ENCODE results near the gene NFX1. TPM values are rescaled to one million over a fixed set of nuclear protein-coding genes. Genes with fewer than 3 reads are reported as not detected.

The NFX1 gene
- total RNA-seq, 1 donor from 2014 or later = 27.8 TPM

DNA sequence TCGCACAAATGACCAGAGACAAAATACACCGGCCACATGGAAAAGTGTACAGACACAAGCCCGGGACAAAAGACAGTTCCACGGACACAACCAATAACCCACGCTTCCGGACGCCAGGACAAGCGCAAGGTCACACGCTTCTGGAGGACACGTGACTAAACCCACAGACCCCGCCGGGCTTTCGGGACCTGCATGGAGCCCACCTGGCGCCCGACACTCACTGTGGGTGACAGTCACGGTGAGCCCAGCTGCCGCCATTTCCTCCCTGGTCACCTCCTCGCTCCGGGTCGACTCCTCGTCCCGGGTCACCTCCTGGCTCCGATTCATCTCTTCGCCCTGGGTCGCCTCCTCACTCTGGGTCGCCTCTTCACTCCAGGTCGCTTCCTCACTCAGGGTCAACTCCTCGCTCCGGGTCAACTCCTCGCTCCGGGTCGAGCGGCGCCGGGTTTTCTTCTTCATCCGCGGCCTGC is 26.3 kb upstream of the NFX1 start:
- Histone ChIP-seq H3K79me2 (ENCODE audit: insufficient read depth, low read length) (peaks cover 55% of the 10 kb centered on the region), H2AFZ (ENCODE audit: low read depth, low read length) (peak overlapping the region; percentile 95)
- TF ChIP-seq, protein P1, sequence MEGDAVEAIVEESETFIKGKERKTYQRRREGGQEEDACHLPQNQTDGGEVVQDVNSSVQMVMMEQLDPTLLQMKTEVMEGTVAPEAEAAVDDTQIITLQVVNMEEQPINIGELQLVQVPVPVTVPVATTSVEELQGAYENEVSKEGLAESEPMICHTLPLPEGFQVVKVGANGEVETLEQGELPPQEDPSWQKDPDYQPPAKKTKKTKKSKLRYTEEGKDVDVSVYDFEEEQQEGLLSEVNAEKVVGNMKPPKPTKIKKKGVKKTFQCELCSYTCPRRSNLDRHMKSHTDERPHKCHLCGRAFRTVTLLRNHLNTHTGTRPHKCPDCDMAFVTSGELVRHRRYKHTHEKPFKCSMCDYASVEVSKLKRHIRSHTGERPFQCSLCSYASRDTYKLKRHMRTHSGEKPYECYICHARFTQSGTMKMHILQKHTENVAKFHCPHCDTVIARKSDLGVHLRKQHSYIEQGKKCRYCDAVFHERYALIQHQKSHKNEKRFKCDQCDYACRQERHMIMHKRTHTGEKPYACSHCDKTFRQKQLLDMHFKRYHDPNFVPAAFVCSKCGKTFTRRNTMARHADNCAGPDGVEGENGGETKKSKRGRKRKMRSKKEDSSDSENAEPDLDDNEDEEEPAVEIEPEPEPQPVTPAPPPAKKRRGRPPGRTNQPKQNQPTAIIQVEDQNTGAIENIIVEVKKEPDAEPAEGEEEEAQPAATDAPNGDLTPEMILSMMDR (IDR thresholded peaks at IDR 0.05; ENCODE audit: insufficient read depth, low read depth, low read length) = no peak
- TF ChIP-seq EZH2 (IDR thresholded peaks at IDR 0.05; ENCODE audit: insufficient read depth, low read length) = no peak

DNA sequence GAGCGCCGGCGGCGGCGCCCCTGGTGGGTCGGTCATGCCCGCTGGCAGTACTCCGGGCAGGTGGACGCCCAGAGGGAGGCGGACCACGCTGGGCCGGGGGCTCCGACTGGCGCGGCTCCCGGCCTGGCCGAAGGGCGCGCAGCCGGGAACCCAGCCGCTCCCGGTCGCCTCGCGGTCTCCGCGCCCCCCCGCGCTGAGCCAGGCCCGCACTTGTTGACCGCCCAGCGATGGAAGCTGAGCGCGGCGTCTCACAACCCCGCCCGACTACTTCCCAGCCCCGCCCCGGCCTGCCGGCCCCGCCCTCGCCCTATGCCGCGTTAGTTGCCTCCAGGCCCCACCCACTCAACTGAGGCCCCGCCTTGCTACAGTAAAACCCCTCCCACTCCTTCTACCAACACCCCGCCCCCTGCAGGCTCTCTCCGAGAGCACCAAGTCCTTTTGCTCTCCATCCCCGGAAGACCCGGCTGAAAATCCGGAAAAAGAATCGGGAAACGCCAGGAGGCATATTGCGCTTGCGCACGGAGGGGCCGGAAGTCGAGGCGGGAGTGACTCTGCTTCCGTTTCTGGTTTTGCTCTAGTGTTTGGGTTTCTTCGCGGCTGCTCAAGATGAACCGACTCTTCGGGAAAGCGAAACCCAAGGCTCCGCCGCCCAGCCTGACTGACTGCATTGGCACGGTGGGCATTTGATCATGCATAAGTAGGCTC is 25.7 kb upstream of the NFX1 start, which contains the start of the genes BAG1 and CHMP5:
Gene BAG1, minus strand, starts transcription at position 236 of the 705 bp plus-strand sequence.
Gene CHMP5, plus strand, starts transcription at position 577 of the 705 bp plus-strand sequence. Its CDS starts 30 bp downstream, at position 607.
- no peaks in the 10 kb centered on the region for H3K9me3 ChIP-seq (ENCODE audit: insufficient read depth, low read depth, low read length)
- FAIRE-seq (peak; percentile 13), DNase-seq (ENCODE audit: low read depth) (peak; percentile 96)
- H3K4me2 ChIP-seq (ENCODE audit: low read length) = peak within 1 kb of the TSS; percentile 99
- H3K9ac ChIP-seq (ENCODE audit: low read length) = peak within 1 kb of the TSS; percentile 97
- H3K27me3 Mint-ChIP-seq (ENCODE audit: low read depth, unreplicated experiment) = no peaks in the 10 kb centered on the region
- H3K36me3 ChIP-seq (ENCODE audit: insufficient read depth, low read length) = peaks cover 36% of the 10 kb centered on the region
- peaks cover 9% of the 10 kb centered on the region for H3K36me3 Mint-ChIP-seq (ENCODE audit: low read depth, unreplicated experiment)
- peak within 1 kb of the TSS; percentile 83 for H3K27ac ChIP-seq (ENCODE audit: low read depth, low read length)
- H4K20me1 ChIP-seq (ENCODE audit: insufficient read depth, low read length) = peaks cover 12% of the 10 kb centered on the region
- peak within 1 kb of the TSS; percentile 93 for H3K27ac Mint-ChIP-seq (ENCODE audit: unreplicated experiment)
- peak within 1 kb of the TSS; percentile 95 for H3K4me3 Mint-ChIP-seq (ENCODE audit: unreplicated experiment)
- H3K4me1 ChIP-seq (ENCODE audit: insufficient read depth, low read length) = peaks cover 16% of the 10 kb centered on the region
- peaks cover 55% of the 10 kb centered on the region for H3K79me2 ChIP-seq (ENCODE audit: insufficient read depth, low read length)
- TF ChIP-seq, protein P1 (IDR thresholded peaks at IDR 0.05; ENCODE audit: insufficient read depth, low read depth, low read length) = peak; percentile 10
- TF ChIP-seq EZH2 (IDR thresholded peaks at IDR 0.05; ENCODE audit: insufficient read depth, low read length) = no peak
- no peaks in the 10 kb centered on the region for H3K9me3 Mint-ChIP-seq (ENCODE audit: unreplicated experiment)
- no peaks in the 10 kb centered on the region for H3K27me3 ChIP-seq (ENCODE audit: insufficient read depth, low read length)
- H3K4me3 ChIP-seq (ENCODE audit: insufficient read depth, low read depth, low read length) = peak within 1 kb of the TSS; percentile 90
- H3K4me1 Mint-ChIP-seq (ENCODE audit: low read depth, unreplicated experiment) = peaks cover 19% of the 10 kb centered on the region
- peak within 1 kb of the TSS; percentile 95 for H2AFZ ChIP-seq (ENCODE audit: low read depth, low read length)

More for the DNA sequence above, 26.3 kb upstream of the NFX1 start:
- peak overlapping the region; percentile 90 for H3K4me3 ChIP-seq (ENCODE audit: insufficient read depth, low read depth, low read length)
- H3K4me2 ChIP-seq (ENCODE audit: low read length) = peak overlapping the region; percentile 93
- Mint-ChIP-seq H3K27me3 (ENCODE audit: low read depth, unreplicated experiment) (no peaks in the 10 kb centered on the region), H3K27ac (ENCODE audit: unreplicated experiment) (peak overlapping the region; percentile 2), H3K4me3 (ENCODE audit: unreplicated experiment) (peak overlapping the region; percentile 95), H3K36me3 (ENCODE audit: low read depth, unreplicated experiment) (peaks cover 9% of the 10 kb centered on the region), H3K4me1 (ENCODE audit: low read depth, unreplicated experiment) (peaks cover 19% of the 10 kb centered on the region), H3K9me3 (ENCODE audit: unreplicated experiment) (no peaks in the 10 kb centered on the region)
- H4K20me1 ChIP-seq (ENCODE audit: insufficient read depth, low read length) = peaks cover 17% of the 10 kb centered on the region
- peak overlapping the region; percentile 97 for H3K9ac ChIP-seq (ENCODE audit: low read length)
- DNase-seq (ENCODE audit: low read depth) (no peak), FAIRE-seq (no peak)
- H3K4me1 ChIP-seq (ENCODE audit: insufficient read depth, low read length) = peaks cover 16% of the 10 kb centered on the region
- H3K27me3 ChIP-seq (ENCODE audit: insufficient read depth, low read length) = no peaks in the 10 kb centered on the region
- peaks cover 41% of the 10 kb centered on the region for H3K36me3 ChIP-seq (ENCODE audit: insufficient read depth, low read length)
- H3K27ac ChIP-seq (ENCODE audit: low read depth, low read length) = peak overlapping the region; percentile 83
- H3K9me3 ChIP-seq (ENCODE audit: insufficient read depth, low read depth, low read length) = no peaks in the 10 kb centered on the region
